K562 (cell line): ENCODE results near the gene TNNI2. TPM values are rescaled to one million over a fixed set of nuclear protein-coding genes. Genes with fewer than 3 reads are reported as not detected.

Experiments used
- ARID1B ChIP-seq: fragments of 450-650 bp; IDR thresholded peaks from 2 replicates; pipeline ENCODE4 v1.6.1; 2016; ENCODE audit warnings: antibody characterized with exemption, mild to moderate bottlenecking, inconsistent platforms
- FUS ChIP-seq: fragments of 200-400 bp; formaldehyde crosslinking; optimal IDR thresholded peaks from 2 replicates; pipeline ENCODE3; 2017; ENCODE audit warnings: low read depth, low read length
- LEF1 ChIP-seq: fragments of 450-650 bp; IDR thresholded peaks from 2 replicates; pipeline ENCODE4 v1.6.1; 2016; ENCODE audit warnings: mild to moderate bottlenecking
- MTA1 ChIP-seq: fragments of 450-650 bp; IDR thresholded peaks from 2 replicates; pipeline ENCODE4 v1.6.1; 2017; ENCODE audit warnings: borderline replicate concordance
- MYNN ChIP-seq, 2 experiments: sonication (generic); formaldehyde crosslinking in 1 of 2; IDR thresholded peaks; 2 replicates each; pipeline versions ENCODE4 v1.5.0 to v1.6.1; 2016 to 2020; ENCODE audit warnings: antibody characterized with exemption in 1 of 2, missing genetic modification reagents in 1 of 2
- NFIC ChIP-seq: fragments of 450-650 bp; IDR thresholded peaks from 2 replicates; pipeline ENCODE4 v1.6.1; 2017; ENCODE audit warnings: mild to moderate bottlenecking, inconsistent platforms
- SMARCA4 ChIP-seq: fragments of 450-650 bp; IDR thresholded peaks from 2 replicates; pipeline ENCODE4 v1.6.1; 2016
- ZFPM2 ChIP-seq: fragments of 250-450 bp; sonication (Bioruptor Pico); IDR thresholded peaks from 2 replicates; pipeline ENCODE4 v1.5.1; 2022; ENCODE audit warnings: mild to moderate bottlenecking
- ZNF24 ChIP-seq: fragments of 450-650 bp; IDR thresholded peaks from 2 replicates; pipeline ENCODE4 v1.6.1; 2016
- polyA plus RNA-seq, 8 experiments: library from polyadenylated mRNA; depleted of rRNA in 4 of 8; stranded (reverse) in 5 of 8; unstranded in 3 of 8; fragments of >200 nt; fragmentation: Nextera tagmentation in 2 of 8; fragmentation: Illumina TruSeq in 1 of 8; extraction: Ambion mirVana in 2 of 8; extraction: Trizol in 1 of 8; gene quantifications; 2 replicates each; pipeline versions ENCODE4 v1.2.1 to v1.2.3, GENCODE V29; 2011 to 2014; ENCODE audit warnings: inconsistent platforms in 1 of 8, missing spikeins in 1 of 8
- total RNA-seq, 7 experiments: library from RNA; depleted of rRNA in 6 of 7; stranded (reverse); fragments of >200 nt in 6 of 7; fragmentation: Illumina TruSeq in 2 of 7; extraction: Trizol in 2 of 7; gene quantifications; 2 replicates each; pipeline versions ENCODE4 v1.2.1 to v1.2.3, GENCODE V29; 2011 to 2021; ENCODE audit warnings: low replicate concordance in 1 of 7
- TF ChIP-seq, protein P1 (sequence below): fragments of 250-450 bp; sonication (Bioruptor Pico); IDR thresholded peaks from 2 replicates; pipeline ENCODE4 v1.8.0; 2022; ENCODE audit warnings: inconsistent platforms, mild to moderate bottlenecking, moderate library complexity, borderline replicate concordance
- TF ChIP-seq, protein P2 (sequence below): sonication (generic); formaldehyde crosslinking; IDR thresholded peaks from 2 replicates; pipeline ENCODE4 v1.8.0; 2023; ENCODE audit warnings: mild to moderate bottlenecking, missing genetic modification reagents
- TF ChIP-seq, protein P3 (sequence below), 2 experiments: fragments of 450-650 bp; formaldehyde crosslinking in 1 of 2; IDR thresholded peaks; 2 replicates each; pipeline versions ENCODE4 v1.4.0 to v1.6.1; 2014 to 2020; ENCODE audit warnings: mild to moderate bottlenecking in 2 of 2, borderline replicate concordance in 1 of 2, low read depth in 1 of 2
- TF ChIP-seq, protein P4 (sequence below): fragments of 250-450 bp; sonication (Bioruptor Pico); IDR thresholded peaks from 2 replicates; pipeline ENCODE4 v1.8.0; 2021; ENCODE audit warnings: mild to moderate bottlenecking, moderate library complexity
- TF ChIP-seq, protein P5 (sequence below): sonication (generic); formaldehyde crosslinking; IDR thresholded peaks from 2 replicates; pipeline ENCODE4 v1.8.1; 2022; ENCODE audit warnings: missing genetic modification reagents

TNNI2 gene
- total and polyA plus RNA-seq, 9 of the 15 experiments (the other 6 are each of a cell fraction or from before 2014, with no cell fraction given) = not detected

DNA sequence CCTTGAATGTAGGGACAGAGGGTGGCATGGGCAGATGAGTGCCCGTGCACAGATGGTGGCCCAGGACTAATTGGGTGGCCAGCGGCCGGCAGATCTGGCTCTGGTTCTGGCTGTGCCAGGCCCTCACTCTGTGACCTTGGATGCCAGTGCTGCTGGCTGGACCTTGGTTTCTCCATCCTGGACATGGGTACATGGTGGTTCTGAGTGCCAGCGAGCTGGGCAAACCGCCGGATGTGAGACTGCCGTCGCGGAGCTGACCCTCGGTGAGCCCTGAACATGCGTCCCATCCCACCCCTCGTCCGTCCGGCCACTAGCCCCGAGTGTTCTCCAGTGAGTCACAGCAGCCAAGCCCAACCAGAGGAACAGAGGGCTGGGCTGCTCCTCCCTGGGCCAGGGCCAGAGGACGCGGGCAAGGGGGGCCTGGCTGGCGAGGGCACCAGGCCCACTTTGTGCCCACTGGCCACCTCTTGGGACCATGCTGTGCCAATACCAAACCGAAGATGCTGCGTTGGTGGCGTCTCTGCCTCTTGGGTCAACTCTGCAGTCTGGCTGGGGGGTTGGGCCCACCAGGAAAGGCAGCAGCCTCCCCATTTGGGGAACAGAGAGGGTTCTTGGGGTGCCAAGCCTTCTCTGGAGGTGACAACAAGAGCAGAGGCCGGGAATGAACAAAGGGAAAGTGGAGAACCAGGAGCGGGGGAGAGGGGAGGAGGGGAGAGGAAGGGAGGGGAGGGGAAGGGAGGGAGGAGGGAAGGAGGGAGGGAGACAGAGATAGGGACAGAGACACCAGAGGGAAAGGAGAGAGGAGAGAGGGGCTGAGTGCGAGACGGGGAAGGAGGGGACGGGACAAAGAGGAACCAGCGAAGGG, 24.8 kb downstream of the TNNI2 start (continued):
- TF ChIP-seq FUS (no peak), NFIC (peak; percentile 73), MTA1 (no peak), ARID1B (peak; percentile 77), ZNF24 (no peak), LEF1 (no peak), SMARCA4 (peak; percentile 69; the same call in 1 of the 2 replicates), MYNN (IDR thresholded peaks at IDR 0.05) (peak; percentile 66; the same call in 1 of the 2 replicates), MYNN (CRISPR knock-in tag; IDR thresholded peaks at IDR 0.05) (no peak), ZFPM2 (CRISPR knock-in tag) (no peak)
- TF ChIP-seq, protein P1, sequence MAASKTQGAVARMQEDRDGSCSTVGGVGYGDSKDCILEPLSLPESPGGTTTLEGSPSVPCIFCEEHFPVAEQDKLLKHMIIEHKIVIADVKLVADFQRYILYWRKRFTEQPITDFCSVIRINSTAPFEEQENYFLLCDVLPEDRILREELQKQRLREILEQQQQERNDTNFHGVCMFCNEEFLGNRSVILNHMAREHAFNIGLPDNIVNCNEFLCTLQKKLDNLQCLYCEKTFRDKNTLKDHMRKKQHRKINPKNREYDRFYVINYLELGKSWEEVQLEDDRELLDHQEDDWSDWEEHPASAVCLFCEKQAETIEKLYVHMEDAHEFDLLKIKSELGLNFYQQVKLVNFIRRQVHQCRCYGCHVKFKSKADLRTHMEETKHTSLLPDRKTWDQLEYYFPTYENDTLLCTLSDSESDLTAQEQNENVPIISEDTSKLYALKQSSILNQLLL (CRISPR knock-in tag) = no peak
- TF ChIP-seq, protein P2, sequence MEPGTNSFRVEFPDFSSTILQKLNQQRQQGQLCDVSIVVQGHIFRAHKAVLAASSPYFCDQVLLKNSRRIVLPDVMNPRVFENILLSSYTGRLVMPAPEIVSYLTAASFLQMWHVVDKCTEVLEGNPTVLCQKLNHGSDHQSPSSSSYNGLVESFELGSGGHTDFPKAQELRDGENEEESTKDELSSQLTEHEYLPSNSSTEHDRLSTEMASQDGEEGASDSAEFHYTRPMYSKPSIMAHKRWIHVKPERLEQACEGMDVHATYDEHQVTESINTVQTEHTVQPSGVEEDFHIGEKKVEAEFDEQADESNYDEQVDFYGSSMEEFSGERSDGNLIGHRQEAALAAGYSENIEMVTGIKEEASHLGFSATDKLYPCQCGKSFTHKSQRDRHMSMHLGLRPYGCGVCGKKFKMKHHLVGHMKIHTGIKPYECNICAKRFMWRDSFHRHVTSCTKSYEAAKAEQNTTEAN (CRISPR knock-in tag) = no peak
- TF ChIP-seq, protein P3, sequence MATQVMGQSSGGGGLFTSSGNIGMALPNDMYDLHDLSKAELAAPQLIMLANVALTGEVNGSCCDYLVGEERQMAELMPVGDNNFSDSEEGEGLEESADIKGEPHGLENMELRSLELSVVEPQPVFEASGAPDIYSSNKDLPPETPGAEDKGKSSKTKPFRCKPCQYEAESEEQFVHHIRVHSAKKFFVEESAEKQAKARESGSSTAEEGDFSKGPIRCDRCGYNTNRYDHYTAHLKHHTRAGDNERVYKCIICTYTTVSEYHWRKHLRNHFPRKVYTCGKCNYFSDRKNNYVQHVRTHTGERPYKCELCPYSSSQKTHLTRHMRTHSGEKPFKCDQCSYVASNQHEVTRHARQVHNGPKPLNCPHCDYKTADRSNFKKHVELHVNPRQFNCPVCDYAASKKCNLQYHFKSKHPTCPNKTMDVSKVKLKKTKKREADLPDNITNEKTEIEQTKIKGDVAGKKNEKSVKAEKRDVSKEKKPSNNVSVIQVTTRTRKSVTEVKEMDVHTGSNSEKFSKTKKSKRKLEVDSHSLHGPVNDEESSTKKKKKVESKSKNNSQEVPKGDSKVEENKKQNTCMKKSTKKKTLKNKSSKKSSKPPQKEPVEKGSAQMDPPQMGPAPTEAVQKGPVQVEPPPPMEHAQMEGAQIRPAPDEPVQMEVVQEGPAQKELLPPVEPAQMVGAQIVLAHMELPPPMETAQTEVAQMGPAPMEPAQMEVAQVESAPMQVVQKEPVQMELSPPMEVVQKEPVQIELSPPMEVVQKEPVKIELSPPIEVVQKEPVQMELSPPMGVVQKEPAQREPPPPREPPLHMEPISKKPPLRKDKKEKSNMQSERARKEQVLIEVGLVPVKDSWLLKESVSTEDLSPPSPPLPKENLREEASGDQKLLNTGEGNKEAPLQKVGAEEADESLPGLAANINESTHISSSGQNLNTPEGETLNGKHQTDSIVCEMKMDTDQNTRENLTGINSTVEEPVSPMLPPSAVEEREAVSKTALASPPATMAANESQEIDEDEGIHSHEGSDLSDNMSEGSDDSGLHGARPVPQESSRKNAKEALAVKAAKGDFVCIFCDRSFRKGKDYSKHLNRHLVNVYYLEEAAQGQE (IDR thresholded peaks at IDR 0.05; ENCODE audit: borderline replicate concordance) = no peak
- TF ChIP-seq, protein P3 (CRISPR knock-in tag; IDR thresholded peaks at IDR 0.05; ENCODE audit: low read depth) = no peak
- TF ChIP-seq, protein P4, sequence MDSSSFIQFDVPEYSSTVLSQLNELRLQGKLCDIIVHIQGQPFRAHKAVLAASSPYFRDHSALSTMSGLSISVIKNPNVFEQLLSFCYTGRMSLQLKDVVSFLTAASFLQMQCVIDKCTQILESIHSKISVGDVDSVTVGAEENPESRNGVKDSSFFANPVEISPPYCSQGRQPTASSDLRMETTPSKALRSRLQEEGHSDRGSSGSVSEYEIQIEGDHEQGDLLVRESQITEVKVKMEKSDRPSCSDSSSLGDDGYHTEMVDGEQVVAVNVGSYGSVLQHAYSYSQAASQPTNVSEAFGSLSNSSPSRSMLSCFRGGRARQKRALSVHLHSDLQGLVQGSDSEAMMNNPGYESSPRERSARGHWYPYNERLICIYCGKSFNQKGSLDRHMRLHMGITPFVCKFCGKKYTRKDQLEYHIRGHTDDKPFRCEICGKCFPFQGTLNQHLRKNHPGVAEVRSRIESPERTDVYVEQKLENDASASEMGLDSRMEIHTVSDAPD (CRISPR knock-in tag) = no peak
- TF ChIP-seq, protein P5, sequence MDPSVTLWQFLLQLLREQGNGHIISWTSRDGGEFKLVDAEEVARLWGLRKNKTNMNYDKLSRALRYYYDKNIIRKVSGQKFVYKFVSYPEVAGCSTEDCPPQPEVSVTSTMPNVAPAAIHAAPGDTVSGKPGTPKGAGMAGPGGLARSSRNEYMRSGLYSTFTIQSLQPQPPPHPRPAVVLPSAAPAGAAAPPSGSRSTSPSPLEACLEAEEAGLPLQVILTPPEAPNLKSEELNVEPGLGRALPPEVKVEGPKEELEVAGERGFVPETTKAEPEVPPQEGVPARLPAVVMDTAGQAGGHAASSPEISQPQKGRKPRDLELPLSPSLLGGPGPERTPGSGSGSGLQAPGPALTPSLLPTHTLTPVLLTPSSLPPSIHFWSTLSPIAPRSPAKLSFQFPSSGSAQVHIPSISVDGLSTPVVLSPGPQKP (CRISPR knock-in tag) = no peak
